Hematopoietic multipotent progenitor cell treated with erythropoietin and hydrocortisone succinate and interleukin-3 and kit ligand, for 4 days (in vitro differentiated cells): ENCODE data around the gene PRKCH.
"Not testable (repeated sequence)": the region's sequence is repeated elsewhere in the genome, so short reads cannot be mapped to it uniquely, and the experiment has no call there.

Experiments
- DNase-seq: peaks from one replicate; pipeline ENCODE4 v3.0.0-alpha.2; 2015

The PRKCH gene

DNA sequence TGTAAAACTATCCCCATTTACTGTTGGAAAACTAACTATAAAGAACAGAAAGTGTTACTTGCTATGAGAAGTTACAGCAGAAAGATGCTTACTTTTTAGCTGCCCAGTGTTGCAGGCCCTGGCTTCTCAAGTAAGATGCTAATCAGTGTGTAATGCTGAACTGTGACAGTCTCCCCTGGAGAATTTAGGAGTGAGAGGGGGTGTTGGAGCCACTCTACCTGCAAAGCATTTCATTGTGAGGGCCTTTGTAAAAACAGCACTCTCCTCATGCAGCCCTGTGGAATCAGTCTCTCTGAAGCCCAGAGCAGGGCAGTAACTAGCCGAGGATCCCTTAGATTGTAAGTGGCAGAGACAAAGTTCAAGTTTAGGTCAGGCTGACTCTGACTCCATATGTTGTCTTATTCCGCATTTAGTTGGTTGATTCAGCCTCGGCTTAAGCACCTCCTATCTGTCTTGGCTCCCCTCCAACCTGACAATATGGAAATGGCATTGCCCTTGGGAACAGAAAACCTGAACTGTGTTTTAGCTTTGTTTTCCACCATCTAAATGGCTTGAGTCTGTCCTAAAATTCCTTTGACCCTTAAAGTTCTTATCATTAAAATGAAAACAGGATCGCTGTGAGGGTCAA lies 141.3 kb downstream of the PRKCH start:
- no peak for DNase-seq

DNA sequence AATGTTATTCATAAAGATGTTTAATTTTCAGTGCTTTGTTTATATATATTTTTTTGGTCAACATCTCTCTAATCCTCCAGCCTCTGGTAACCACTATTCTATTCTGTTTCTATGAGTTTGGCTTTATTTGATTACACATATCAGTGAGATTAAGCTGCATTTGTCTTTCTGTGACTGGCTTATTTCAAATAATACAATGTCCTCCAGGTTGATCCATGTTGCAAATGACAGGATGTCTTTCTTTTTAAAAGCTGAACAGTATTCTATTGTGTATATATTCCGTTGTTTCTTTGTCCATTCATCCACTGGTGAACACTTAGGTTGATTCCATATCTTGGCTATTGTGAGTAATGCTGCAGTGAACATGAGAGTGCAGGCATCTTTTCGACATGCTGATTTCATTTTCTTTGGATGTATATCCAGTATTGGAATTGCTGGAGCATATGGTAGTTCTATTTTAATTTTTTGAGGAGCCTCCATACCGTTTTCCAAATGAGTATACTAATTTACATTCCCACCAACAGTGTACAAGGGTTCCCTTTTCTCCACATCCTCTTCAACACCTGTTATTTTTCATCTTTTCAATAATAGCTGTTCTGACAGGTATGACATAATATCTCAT lies 142.4 kb downstream of the PRKCH start:
- no peak for DNase-seq

DNA sequence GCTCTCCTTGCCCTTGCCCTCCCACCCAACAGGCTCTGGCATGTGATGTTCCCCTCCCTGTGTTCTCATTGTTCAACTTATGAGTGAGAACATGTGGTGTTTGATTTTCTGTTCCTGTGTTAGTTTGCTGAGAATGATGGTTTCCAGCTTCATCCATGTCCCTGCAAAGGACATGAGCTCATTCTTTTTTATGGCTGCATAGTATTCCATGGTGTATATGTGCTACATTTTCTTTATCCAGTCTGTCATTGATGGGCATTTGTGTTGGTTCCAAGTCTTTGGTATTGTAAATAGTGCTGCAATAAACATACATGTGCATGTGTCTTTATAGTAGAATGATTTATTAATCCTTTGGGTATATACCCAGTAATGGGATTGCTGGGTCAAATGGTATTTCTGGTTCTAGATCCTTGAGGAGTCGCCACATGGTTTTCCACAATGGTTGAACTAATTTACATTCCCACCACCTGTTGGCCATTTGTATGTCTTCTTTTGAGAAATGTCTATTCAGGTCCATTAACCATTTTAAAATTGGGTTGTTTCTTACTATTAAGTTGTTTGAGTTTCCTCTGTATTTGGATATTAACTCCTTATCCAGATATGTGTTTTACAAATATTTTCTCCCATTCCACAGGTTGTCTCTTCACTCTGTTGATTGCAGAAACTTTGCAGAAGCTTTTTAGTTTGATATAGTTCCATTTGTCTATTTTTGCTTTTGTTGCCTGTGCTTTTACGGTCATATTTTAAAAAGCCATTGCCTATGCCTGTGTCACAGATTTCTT lies 143.4 kb downstream of the PRKCH start:
- DNase-seq = not testable (repeated sequence)

DNA sequence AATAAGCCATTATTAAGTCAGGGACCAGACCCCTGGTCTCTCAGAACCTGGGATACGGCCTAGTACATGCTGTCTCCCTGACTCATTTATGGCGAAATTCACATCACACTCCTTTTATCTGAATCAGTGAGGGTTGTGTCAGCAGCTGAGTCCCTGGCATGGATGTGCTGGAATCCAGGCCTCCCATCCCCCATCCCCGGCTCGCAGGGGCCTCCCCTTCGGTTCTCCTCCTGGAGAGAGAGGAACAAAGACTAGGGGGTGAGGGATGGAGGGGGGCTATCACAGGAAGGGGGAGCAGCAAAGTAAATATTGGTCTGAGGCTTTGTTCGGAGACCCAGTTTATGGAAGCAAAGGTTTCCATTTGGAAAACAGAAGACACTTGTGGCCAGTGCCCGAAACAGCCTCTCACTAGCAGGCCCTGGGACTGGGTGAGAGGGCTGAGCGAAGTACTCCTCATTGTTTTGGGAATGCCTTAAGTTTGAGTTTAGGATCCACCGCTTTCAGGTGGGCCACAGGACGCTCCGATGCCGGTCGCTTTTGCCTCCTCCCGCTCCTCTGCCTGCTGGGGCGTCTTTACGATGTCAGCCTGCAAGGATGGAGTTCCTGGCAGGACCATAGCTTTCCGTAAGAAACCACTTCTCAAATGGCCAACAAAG lies 145.0 kb downstream of the PRKCH start:
- DNase-seq = no peak

DNA sequence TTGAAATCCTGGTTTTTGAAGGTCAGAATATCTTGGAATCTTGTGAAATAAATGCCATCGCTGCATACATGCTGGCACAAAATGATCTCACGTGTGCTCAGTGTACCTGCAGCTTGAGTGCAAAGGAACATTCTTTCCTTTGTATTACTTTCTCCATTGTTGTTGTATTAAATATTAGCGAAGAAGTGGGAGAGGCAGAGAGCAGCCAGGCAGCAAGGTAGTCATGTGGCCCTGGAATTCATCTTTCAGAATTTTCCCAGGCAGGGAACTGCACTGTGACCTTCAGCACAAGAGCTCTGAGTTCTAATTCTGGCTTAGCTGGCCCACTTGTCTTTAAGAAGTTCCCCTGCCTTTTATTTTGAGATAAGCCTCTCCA lies 145.5 kb downstream of the PRKCH start:
- no peak for DNase-seq

DNA sequence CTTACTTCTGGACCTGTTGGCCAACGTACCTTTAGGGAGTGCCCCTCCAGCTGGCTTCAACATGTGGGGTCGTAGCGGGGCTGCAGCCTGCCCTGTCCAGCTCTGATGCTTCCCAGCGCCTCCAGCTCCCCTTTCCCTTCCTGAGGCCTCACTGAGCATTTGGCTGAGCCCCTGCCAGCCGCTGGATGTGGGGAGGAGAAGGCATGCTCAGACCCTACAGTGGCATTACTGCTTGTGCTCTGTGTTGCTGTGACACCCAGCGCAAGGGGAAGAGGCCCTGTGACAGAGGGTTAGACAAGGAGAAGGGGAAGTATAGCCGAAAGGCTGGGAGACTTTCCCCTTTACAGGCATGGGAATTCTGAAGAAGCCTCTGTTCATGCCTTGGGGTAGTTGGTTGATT lies 145.9 kb downstream of the PRKCH start:
- no peak for DNase-seq

DNA sequence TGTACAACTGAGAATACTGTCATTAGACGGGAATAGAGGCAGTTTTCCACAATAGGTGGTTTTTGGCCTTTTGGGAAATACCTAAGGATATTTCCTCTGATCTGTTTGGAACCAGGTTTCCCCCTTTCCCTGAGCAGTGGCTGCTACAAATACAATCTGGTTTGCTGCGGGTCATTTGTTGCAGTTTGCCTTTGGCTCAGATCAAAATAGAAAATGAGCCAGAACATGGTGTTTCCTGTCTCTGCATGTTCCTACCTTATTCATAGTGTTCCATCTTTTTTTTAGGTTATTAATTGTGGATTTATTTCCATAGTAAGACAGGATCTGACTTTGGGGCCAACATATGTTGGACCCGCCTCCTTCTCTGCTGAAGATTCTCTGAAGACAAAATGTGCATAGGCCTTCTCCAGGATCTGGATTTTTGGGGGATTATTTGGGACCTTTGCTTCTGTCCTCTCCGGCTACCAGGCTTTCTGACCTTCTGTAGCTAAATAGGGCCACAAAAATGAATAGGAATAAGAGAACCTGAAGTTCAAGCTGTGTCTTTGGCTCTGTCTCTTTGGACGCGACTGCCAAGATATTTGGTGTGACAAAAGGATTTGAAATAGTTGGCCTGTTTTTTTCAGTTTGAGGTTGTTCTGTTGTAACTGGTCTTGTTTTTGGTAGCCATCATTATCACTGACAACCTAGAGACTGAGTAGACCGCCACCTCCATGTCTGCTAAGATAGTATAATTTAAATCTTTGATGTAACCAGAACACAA lies 146.9 kb downstream of the PRKCH start:
- DNase-seq = no peak

DNA sequence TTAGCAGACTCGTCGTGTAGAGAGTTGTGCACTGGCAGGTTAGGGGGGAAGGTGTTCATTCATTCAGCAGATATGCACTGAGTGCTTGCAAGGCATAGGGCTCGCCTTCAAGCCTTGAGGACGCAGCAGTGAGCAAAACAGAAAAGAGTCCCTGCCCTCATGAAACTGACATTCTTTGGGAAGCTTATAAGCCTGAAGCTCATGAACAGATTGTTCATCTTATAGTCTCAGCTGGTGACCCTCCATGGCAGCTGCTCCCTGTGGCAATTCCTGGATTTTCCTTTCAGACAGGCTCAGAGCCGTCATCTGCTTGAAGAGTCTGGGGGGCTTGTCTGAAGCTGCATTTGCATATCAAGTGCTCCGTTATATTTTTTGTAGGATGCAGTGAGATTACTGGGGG lies 148.4 kb downstream of the PRKCH start:
- no peak for DNase-seq

DNA sequence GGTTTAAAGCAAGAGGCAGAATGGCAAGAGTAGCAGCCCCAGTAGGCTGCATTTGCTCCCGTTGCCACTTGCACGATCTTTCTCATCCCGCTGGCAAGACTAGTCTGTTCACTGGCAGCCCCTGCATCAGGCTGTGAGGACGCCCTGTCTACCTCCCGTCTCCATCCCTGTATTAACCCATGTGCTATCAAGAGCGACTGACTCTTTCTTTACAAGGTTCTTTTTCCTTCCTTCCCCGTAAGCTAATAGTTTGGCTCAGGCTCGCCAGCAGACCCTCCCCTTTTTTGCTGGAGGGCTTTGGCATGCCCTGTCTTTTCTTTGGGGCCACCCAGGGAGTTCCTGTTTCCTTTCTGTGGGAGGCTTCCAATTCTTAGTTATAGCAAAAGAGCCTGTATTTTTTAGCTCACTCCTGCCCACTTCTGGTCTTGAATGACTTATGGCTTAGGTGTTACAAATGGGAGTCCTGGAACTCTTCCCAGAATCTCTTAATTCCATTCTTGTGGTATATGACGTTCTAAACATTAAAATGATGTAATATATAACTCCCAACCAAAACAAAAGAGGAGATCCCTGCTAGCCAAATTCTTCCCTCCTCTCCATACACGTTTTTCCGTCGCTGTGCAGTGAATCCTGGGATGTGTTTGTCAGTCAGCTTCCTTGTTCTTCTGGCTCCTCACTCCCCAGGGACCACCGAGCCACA lies 149.0 kb downstream of the PRKCH start:
- DNase-seq = peak; percentile 33

DNA sequence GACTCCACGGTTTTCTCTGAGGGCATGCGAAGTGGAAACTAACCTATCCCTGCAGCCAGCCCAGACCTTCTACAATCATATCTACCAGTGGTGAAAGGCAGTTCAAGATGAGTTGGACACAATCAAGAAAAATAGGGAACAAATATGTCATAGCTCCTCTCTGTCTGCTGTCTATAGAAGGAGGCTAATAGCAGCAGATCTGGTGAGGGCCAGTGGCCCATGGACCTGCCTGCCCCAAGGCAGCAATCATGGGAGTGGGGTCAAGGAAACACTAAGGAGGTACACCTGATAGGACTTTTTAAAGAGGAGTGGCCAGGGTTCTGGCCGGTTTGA lies 149.5 kb downstream of the PRKCH start:
- DNase-seq = no peak

DNA sequence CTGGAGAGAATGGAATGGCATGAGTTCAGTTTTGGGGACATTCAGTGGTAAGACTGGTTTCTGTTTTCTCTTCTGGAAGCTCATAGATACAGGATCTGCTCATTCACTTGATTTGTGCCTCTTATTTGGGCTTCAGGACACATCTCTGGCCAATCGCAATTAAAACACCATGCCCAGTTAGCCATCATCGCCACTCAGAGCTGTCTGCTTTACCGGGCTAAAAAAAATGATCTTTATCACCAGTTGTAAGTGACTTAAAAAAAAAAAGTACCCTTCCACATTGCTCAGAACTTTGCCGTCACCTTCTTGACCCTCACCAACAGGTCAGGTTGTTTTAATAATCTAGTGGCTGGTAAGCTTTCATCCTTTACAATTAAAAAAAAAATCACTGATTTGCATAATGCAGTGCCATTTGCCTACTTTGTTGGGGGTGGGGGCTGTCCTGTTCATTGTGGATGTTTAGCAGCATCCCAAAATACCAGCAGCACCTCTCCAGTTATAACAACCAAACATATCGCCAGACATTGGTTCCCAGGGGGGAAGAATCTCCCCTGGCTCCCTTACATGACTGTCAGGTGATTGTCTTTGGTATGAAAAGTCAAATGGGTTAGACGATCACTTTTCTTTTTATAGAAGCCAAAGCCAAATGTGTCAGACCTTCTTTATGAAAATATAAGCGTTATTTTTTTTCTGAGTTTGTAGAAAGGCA lies 150.1 kb downstream of the PRKCH start:
- no peak for DNase-seq

DNA sequence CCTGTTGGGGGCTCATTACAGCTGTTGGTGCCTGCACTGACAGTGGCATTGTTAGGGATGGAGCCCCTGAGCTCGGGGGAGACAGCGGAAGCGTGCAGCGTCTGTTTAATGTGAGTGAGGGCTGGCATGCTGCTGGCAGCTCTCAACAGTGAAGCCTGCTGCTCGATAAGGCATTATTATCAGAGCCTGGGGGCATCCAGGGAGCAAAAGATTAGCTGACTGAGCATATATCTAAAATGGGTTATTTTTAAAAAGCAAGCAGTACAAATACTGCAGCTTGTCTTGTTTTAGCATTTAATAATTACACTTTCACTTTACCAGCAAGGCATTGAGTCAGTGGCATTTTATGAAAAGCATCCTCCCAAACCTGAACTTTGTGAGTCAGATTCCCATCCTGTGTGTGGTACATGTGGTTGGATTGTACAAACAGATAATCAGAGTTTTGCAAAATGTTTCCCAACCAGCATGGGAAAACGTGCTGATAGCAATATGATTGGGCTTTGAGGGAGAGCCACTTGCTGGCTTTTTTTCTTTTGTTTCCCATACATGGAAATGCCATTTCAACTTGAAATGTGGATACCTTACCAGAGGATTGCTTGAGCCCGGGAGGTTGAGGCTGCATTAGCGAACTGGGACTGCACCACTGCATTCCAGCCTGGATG lies 150.8 kb downstream of the PRKCH start:
- peak; percentile 85 for DNase-seq

DNA sequence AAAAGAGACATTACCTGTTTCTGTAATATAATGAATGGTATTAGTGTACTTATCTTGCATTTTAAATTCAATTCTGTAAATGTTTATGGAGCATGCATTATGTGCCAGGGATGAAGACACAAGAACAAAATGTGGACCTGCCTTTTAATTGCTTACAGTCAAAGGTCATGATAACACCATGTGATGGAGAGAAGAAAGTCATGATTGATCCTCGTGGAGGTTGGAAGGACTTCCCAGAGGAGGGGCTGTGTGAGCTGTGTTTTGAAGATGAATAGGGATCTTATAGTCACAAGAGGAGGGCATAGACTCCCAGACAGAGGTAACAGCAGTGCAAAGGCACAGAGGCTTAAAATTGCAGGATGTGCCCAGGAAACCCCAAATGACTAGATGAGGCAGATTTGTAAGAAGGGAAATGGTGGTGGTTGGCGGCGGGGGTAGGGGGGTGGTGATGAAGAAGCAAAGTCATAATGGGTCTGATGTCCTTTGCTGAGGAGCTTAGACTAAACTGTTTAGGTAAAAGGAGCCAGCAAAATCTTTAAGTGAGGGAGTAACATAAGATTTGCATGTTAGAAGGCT lies 151.5 kb downstream of the PRKCH start:
- DNase-seq = peak; percentile 56

DNA sequence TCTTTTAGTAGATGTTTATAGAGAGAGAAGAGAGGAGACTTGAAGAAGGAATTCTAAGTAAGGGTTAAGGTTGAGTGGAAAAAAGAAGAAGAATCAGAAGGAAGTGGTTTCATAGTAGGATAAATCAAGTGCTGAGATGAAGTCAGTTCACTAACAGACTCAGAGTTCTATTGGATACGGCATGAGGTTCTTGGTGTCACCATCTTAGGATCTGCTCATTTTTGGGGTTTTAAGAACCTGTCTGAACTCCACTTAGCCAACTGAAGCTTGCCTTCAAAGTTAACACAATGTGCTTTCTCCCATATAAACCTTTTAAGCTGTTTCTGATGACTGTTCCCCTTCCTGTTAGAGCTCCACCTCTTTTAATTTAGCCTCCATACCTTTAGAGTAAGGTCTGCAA lies 152.6 kb downstream of the PRKCH start:
- no peak for DNase-seq

DNA sequence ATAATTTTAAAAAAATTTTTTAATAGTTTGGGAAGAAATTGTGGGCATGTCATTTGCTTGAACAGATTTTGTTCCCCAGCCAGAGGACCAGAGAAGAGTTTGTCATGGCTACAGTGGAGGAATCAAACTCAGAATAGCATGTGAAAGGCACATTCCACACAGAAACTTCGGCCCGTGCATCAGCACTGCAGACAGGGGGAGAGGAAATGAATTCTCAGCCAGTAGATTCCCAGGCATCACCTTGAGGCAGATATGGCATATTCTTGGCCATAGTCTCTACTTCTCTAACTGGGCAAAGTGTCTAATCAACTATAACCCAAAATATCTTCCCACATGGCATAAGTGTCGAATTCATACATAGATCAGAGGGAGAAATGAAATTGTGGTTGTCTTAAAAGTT lies 153.3 kb downstream of the PRKCH start:
- no peak for DNase-seq

DNA sequence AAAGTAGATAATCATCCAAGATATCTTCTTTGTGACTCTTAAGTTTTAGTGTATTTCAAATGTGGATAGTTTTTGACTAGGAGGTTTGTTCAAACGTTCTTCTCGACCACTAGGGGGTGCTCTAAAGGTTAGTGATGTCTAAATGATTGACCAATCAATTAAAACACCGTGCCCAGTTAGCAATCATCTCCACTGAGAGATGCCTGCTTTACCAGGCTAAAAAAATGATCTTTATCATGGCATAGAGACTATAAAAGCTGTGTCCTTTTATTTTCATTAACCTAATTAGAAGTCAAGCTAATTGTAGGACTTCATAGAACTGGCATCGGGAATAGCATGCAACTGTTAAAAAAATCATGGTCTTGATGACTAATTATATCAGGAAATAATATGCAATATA lies 153.9 kb downstream of the PRKCH start:
- DNase-seq = peak; percentile 89

DNA sequence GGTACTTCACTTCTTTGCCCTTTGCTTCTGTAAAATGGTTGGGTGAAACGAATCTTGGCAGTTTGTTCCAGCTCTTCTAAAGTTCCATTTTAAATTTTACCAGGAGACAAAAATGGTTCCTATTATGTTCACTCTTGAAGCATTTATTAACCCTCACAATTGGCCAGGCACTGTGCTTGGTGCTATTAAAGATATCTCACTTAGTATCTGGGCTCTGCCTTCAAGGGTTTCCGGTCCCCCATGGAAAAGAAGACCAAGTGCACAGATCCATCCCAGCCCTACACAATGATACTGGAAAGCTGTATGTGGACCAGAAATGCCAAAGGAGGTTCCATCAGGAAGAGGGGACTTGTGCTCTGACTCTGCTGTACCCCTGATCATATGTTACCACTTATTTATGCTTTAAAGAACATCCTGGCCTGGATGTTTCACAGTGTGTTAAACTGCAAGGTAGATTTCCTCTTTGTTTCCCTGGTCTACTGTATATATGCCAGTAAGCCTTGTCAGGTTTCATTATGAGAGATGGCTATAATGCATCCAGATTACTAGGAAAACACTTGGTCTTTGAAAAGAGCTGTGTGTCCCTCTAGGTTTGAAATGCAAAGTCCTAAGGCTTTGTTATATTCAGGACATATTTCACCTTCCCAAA lies 154.8 kb downstream of the PRKCH start:
- no peak for DNase-seq

DNA sequence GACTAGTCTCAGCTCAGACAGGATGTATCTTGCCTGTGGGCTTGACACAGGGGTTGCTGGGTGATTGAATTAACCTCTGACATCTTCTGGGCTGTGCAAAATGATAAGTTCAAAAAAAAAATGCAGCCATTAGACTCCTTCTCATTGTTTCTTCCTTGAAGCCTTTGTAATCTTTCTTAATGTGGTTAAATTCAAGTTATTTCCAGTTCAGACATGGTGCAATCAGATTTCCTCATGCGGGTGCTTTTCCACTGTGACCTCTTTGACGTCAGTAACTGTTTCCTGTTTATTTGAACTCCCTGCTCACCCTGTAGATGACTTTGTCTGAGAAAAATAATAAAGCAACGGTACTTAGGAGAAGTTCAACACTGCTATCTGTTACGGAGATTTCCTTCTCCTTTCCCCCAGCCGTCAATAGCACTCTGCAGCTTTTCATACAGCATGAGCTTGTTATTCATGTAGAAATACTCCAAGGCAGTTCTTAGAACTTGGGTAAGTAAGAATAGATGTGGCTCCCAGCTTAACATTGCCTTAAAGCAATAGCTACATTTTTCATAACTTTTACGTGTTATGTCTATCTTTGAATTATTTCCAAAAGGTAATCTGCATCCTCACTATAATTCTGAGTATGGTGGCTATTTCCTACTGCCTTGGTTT lies 155.5 kb downstream of the PRKCH start:
- DNase-seq = peak; percentile 94

DNA sequence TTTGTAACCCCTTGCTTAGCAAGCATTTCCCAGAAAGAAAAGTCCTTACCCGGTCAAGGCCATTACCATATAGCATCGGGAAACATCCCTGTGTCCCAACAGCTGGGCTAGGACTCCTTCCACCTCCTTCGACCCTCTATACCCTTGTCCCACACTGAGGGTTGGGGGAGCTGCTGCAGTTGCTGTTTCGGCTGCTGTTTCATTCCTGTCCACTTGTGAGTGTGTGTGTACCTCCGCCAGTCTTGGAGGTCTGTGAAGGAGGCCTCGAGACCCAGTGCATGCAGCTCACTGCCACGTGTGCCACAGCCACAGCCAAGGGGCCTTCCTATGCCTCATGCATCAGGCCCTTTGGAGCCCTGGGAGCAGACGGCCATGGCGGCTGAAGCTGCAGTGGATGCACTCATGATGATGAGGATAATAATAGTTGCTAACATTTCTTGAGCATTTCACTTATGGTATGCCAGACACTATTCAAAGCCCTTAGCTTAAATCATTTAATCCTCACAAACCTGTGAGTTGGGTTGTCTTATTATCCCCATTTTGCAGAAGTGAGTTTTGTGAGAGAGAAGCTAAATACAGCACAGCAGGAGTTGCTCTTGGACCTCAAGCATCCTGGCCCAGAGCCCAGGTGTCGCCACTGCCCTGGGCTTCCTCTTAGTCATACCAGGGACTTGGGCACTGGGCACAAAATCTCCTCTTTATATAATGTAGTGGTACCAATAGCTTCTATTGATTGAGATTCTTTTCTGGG lies 156.5 kb downstream of the PRKCH start:
- peak; percentile 40 for DNase-seq
